ENCODE data around the gene ATP6V1B1.

ATP6V1B1 gene

DNA sequence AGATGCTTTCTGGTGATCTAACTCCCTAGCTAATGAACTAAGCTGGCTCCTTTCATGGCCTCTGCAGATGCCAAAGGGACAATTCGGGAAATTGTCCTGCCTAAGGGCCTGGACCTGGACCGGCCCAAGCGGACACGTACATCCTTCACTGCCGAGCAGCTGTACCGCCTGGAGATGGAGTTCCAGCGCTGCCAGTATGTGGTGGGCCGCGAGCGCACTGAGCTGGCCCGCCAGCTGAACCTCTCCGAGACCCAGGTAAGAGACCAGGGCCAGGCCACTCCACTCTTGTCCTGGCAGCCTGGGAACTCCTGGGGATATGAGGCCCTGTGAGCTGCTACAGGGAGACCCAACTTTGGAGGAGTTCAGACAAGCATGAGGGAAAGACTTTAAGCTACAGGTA lies 14.7 kb upstream of the ATP6V1B1 start:
- Histone ChIP-seq H3K36me3 (ENCODE audit: control insufficient read depth, low read depth, low read length) (no peaks in the 10 kb centered on the region), H3K9me3 (ENCODE audit: control insufficient read depth, low read depth, low read length) (no peaks in the 10 kb centered on the region), H3K9ac (ENCODE audit: low read length) (no peak overlapping the region), H3K4me3 (ENCODE audit: low read length) (no peak overlapping the region), H3K4me1 (ENCODE audit: control insufficient read depth, low read depth, low read length) (peaks cover 13% of the 10 kb centered on the region), H3K27me3 (ENCODE audit: control insufficient read depth, insufficient read depth, low read length) (peaks cover 16% of the 10 kb centered on the region), H3K27ac (ENCODE audit: low read length) (no peak overlapping the region)

DNA sequence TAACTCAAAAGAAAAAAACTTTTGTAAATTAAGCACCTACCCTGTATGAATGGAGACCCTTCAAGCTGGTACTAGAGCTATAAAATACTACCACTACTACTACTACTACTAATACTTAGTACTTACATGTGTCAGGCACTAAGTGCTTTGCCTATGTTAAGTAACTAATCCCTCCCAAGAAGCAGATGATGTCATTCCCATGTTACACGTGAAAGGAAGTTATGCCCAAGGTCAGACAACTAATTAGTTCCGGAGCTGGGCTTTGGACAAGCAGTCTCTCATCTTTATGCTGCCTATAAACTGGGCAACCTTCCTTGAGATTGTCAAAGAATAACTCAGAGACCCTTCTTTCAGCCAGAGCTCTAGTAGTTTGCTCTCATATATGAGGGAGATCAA lies 13.9 kb upstream of the ATP6V1B1 start:
- H3K9me3 ChIP-seq (ENCODE audit: control insufficient read depth, low read depth, low read length) = no peaks in the 10 kb centered on the region
- H3K4me1 ChIP-seq (ENCODE audit: control insufficient read depth, low read depth, low read length) = peaks cover 13% of the 10 kb centered on the region
- no peaks in the 10 kb centered on the region for H3K36me3 ChIP-seq (ENCODE audit: control insufficient read depth, low read depth, low read length)
- peaks cover 16% of the 10 kb centered on the region for H3K27me3 ChIP-seq (ENCODE audit: control insufficient read depth, insufficient read depth, low read length)
- no peak overlapping the region for H3K9ac ChIP-seq (ENCODE audit: low read length)
- no peak overlapping the region for H3K4me3 ChIP-seq (ENCODE audit: low read length)
- no peak overlapping the region for H3K27ac ChIP-seq (ENCODE audit: low read length)

DNA sequence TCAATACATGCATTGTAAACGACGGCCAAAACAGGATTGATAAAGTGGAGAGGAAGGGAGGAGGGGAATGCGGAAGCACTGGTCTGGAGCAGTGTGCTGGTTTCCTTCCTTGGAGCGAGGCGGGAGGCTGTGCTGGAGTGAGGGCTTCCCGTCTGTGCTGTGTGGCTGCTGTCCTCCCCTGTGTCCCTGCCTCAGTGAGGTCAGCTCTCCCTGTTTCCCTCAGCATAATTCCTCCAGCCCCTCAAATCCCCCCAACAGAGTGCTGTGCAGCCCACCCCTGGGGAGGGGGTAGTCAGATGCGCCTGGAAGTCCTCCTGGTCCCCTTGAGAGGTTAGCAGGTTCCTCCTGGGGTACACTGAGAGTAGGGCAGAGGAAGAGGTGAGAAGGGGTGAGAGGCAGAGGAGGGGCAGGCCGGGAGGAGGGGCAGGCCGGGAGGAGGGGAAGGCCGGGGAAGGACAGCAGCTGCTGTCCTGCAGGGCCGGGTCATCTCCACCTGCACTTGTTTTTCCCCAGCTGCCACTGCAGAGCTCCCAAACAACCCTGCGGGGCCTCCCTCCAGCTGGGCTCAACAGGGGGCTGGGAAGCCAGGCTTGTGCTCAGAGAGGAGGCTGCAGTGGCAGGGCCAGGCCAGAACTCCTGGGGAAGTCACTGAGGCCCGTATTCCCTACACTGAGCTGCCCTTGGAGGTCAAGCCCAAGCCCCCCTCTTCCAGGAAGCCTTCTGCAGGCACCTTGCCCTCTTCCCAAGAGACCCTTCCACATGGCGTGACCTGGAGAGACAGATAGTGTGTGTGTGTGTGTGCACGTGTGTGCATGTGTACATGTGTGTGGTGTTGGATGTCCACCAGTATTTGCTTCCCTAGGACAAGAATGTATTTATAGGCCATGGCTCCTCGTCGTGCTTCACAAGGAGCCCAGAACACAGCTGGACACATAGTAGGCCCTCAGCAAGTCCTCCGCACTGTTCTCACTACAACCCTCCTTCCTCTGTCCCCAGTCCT lies 13.2 kb upstream of the ATP6V1B1 start:
- Histone ChIP-seq H3K4me1 (ENCODE audit: control insufficient read depth, low read depth, low read length) (peaks cover 13% of the 10 kb centered on the region), H3K9me3 (ENCODE audit: control insufficient read depth, low read depth, low read length) (no peaks in the 10 kb centered on the region), H3K4me3 (ENCODE audit: low read length) (no peak overlapping the region), H3K27me3 (ENCODE audit: control insufficient read depth, insufficient read depth, low read length) (peaks cover 14% of the 10 kb centered on the region), H3K36me3 (ENCODE audit: control insufficient read depth, low read depth, low read length) (no peaks in the 10 kb centered on the region), H3K9ac (ENCODE audit: low read length) (no peak overlapping the region), H3K27ac (ENCODE audit: low read length) (no peak overlapping the region)

DNA sequence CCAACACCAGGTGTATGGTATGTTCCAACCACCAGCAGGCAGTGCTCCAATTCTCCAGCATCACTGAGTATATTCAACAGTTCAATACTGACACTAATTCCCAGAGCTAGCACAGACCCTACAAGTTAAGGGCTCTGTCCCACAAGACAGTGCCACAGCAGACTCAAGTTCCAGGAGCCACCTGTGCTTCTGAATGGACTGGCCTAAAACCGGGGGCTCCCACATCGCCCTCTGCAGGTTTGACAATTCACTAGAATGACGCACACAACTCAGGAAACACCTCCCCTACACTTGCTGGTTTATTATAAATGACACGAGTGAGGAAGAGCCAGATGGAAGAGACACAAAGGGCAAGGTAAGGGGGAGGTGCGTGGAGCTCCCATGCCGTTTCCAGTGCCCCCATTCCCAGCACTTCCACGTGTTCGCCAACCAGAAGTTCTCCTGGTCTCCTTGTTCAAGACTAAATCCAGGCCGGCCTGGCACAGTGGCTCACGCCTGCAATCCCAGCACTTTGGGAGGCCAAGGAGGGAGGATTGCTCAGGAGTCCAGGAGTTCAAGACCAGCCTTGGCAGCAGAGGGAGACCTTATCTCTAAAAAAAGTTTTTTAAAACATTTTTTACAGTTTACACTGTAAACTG lies 12.2 kb upstream of the ATP6V1B1 start:
- Histone ChIP-seq H3K4me1 (ENCODE audit: control insufficient read depth, low read depth, low read length) (peaks cover 13% of the 10 kb centered on the region), H3K36me3 (ENCODE audit: control insufficient read depth, low read depth, low read length) (no peaks in the 10 kb centered on the region), H3K27me3 (ENCODE audit: control insufficient read depth, insufficient read depth, low read length) (peaks cover 6% of the 10 kb centered on the region), H3K4me3 (ENCODE audit: low read length) (no peak overlapping the region), H3K27ac (ENCODE audit: low read length) (no peak overlapping the region), H3K9me3 (ENCODE audit: control insufficient read depth, low read depth, low read length) (no peaks in the 10 kb centered on the region), H3K9ac (ENCODE audit: low read length) (no peak overlapping the region)

DNA sequence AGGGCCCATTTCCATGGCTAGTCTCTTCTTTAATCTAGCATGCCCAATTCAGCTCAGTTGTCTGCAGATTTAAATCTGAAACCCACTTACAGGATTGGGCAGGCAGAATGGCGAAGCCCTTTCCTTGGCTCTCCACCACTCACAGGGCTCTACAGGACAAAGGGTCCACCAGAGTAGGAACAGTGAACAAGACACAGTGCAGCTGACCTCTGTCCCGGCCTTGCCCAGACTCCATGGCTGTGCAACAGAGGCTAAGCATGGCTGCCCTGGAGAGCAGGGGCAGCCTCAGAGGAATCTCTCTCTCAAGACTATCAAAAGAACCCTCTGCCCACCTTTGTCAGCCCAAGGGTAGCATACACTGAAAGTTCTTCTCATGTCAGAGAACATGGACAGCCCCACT lies 9.7 kb upstream of the ATP6V1B1 start:
- Histone ChIP-seq H3K27me3 (ENCODE audit: control insufficient read depth, insufficient read depth, low read length) (peaks cover 6% of the 10 kb centered on the region), H3K27ac (ENCODE audit: low read length) (no peak overlapping the region), H3K4me1 (ENCODE audit: control insufficient read depth, low read depth, low read length) (peaks cover 13% of the 10 kb centered on the region), H3K9me3 (ENCODE audit: control insufficient read depth, low read depth, low read length) (no peaks in the 10 kb centered on the region), H3K9ac (ENCODE audit: low read length) (no peak overlapping the region), H3K4me3 (ENCODE audit: low read length) (no peak overlapping the region), H3K36me3 (ENCODE audit: control insufficient read depth, low read depth, low read length) (no peaks in the 10 kb centered on the region)

DNA sequence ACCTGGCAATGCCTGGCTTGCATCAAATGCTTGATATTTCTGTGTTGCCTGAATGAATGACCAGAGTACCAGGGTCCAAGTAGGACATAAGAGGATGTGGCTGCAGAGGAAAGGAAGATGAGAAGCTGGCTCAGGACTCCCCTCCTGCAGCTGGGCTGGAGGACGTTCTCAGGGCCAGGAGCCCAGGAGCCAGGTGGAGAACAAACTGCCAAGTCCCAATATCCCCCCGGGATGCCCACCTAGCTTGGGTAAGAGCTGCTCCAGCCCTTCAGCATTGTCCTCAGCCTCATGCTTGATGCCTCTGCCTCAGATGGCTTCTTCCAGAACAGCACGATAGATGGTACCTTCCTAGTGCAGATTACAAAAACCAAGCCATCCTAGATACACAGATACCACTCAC lies 8.6 kb upstream of the ATP6V1B1 start:
- H3K9ac ChIP-seq (ENCODE audit: low read length) = no peak overlapping the region
- H3K36me3 ChIP-seq (ENCODE audit: control insufficient read depth, low read depth, low read length) = no peaks in the 10 kb centered on the region
- no peak overlapping the region for H3K27ac ChIP-seq (ENCODE audit: low read length)
- no peak overlapping the region for H3K4me3 ChIP-seq (ENCODE audit: low read length)
- peaks cover 6% of the 10 kb centered on the region for H3K27me3 ChIP-seq (ENCODE audit: control insufficient read depth, insufficient read depth, low read length)
- peaks cover 11% of the 10 kb centered on the region for H3K4me1 ChIP-seq (ENCODE audit: control insufficient read depth, low read depth, low read length)
- H3K9me3 ChIP-seq (ENCODE audit: control insufficient read depth, low read depth, low read length) = no peaks in the 10 kb centered on the region

DNA sequence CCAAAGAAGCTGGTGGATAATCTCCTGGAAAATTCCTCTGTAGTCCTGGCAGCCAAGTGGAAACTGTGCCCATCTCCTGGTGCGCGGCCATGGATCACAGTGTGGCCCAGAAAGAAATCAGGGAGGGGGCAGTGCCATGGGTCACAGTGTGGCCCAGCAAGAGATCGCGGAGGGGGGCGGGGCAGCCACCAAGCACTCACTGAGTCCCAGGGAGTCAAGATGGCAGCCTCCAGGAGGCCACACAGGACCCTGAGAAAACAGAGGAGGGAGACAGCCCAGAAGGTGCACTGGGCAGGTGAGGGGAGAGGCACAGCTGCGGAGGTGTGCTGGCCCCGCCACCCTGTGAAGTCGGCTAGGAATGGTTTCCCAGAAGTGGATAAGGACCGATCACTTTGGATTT lies 8.1 kb upstream of the ATP6V1B1 start:
- peaks cover 6% of the 10 kb centered on the region for H3K27me3 ChIP-seq (ENCODE audit: control insufficient read depth, insufficient read depth, low read length)
- H3K36me3 ChIP-seq (ENCODE audit: control insufficient read depth, low read depth, low read length) = no peaks in the 10 kb centered on the region
- peaks cover 6% of the 10 kb centered on the region for H3K4me1 ChIP-seq (ENCODE audit: control insufficient read depth, low read depth, low read length)
- no peaks in the 10 kb centered on the region for H3K9me3 ChIP-seq (ENCODE audit: control insufficient read depth, low read depth, low read length)
- H3K27ac ChIP-seq (ENCODE audit: low read length) = no peak overlapping the region
- H3K4me3 ChIP-seq (ENCODE audit: low read length) = no peak overlapping the region
- H3K9ac ChIP-seq (ENCODE audit: low read length) = no peak overlapping the region

DNA sequence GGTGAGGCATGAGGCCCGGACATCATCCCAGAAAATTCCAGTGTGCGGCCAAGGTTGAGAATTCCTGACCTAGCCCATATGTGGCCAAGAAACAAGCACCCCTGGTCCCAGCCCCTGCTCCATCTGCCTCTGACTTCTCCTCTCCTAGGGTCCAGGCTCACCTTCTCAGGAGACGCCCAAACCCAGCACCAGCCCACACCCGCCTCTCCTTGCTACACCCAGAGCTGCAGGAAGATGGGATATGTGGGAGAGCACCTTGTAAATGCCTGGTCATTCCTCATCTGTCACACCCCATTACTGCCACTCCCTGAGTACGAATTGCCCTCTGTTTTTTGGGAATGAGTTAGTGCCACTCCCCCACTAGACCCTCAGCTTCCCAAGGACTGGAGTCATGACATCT lies 7.3 kb upstream of the ATP6V1B1 start:
- Histone ChIP-seq H3K36me3 (ENCODE audit: control insufficient read depth, low read depth, low read length) (no peaks in the 10 kb centered on the region), H3K4me1 (ENCODE audit: control insufficient read depth, low read depth, low read length) (no peaks in the 10 kb centered on the region), H3K4me3 (ENCODE audit: low read length) (no peak overlapping the region), H3K9ac (ENCODE audit: low read length) (no peak overlapping the region), H3K27me3 (ENCODE audit: control insufficient read depth, insufficient read depth, low read length) (peaks cover 6% of the 10 kb centered on the region), H3K27ac (ENCODE audit: low read length) (no peak overlapping the region), H3K9me3 (ENCODE audit: control insufficient read depth, low read depth, low read length) (no peaks in the 10 kb centered on the region)

DNA sequence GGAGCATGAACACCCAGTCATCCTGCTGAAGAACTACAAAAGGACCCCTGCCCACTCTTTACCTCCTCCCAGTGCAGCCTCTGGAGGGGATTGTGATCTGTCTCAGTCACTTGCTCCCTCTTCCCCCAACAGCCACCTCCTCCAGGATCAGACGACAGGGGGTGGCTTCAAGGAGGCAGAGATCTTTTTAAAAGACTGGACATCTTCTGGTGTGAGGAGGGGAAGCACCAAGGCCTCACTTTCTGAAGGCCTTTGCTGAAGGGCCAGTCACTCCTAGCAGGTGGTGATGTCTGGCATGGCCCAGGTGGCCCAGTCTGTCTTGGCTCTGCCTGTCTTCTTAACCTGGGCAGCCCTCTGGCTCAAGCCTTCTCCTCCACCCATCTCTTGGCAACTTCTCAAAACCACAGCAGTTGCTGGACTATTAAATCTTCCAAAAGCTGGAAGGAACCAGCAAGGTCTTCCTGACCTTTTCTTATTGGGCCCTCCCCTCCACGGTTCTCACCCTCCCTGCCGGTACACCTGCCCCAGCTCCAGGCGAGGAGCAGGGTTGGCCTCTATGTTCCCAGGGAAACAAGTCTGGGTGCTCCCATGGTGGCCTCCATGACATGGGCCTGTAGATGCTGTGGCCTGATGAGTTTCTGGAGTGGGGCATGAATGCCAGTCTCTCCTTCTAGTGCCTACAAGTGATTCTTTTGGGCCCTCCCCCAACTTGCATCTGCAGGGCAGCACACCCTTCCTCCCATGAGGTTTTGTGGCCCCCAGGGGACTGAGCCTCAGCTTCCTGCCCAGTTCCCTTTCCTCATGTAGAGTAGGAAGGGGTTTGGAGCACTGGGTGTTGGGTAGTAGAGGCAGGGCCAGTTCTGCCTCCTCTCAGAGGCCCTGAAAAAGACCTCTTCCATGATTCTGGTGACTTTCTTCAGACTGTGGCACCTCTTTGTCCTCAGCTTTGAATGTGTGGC lies 5.0 kb upstream of the ATP6V1B1 start:
- no peaks in the 10 kb centered on the region for H3K36me3 ChIP-seq (ENCODE audit: control insufficient read depth, low read depth, low read length)
- H3K27ac ChIP-seq (ENCODE audit: low read length) = no peak overlapping the region
- H3K9ac ChIP-seq (ENCODE audit: low read length) = no peak overlapping the region
- H3K4me1 ChIP-seq (ENCODE audit: control insufficient read depth, low read depth, low read length) = peaks cover 4% of the 10 kb centered on the region
- peaks cover 3% of the 10 kb centered on the region for H3K27me3 ChIP-seq (ENCODE audit: control insufficient read depth, insufficient read depth, low read length)
- no peak overlapping the region for H3K4me3 ChIP-seq (ENCODE audit: low read length)
- no peaks in the 10 kb centered on the region for H3K9me3 ChIP-seq (ENCODE audit: control insufficient read depth, low read depth, low read length)

DNA sequence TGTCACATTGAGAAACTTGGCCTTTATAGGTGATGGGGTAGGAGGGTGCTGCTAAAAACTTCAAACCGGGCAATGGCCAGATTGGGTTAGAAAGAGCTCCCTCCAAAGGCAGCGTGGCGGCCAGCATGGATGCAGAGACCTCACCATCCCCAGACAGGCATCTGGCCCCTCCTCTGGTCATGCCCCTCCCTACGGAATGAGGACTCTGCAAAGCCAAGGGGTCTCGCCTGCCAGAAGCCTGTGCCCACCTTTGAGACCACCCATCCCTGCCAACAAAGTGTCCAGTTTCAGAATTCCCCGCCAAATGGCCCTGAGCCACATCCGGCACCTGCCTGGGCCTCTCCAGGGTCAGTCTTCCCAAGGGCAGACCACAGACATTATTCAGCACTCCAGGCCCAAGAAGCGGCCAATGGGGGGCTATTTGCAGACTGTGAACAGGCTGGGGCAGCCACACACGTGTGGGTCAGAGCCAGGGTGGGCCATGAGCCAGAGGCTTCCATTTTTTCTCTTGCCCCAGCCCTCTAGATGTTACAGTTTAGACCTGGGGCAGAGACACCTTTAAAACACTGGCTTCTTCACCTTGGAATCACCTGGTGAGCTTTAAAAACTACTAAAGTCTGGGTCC lies 4.2 kb upstream of the ATP6V1B1 start:
- no peaks in the 10 kb centered on the region for H3K27me3 ChIP-seq (ENCODE audit: control insufficient read depth, insufficient read depth, low read length)
- no peak overlapping the region for H3K9ac ChIP-seq (ENCODE audit: low read length)
- H3K4me3 ChIP-seq (ENCODE audit: low read length) = no peak overlapping the region
- H3K9me3 ChIP-seq (ENCODE audit: control insufficient read depth, low read depth, low read length) = no peaks in the 10 kb centered on the region
- no peak overlapping the region for H3K27ac ChIP-seq (ENCODE audit: low read length)
- no peaks in the 10 kb centered on the region for H3K36me3 ChIP-seq (ENCODE audit: control insufficient read depth, low read depth, low read length)
- H3K4me1 ChIP-seq (ENCODE audit: control insufficient read depth, low read depth, low read length) = peaks cover 4% of the 10 kb centered on the region

All from iPS-18a (cell line).